Lung (tissue), 12 donors: ENCODE results near the gene CTPS1. TPM values are rescaled to one million over a fixed set of nuclear protein-coding genes. Genes with fewer than 3 reads are reported as not detected.

Experiments used
- ATAC-seq: fragments of 200-7000 bp; cut with Tn5 transposase; one replicate; pipeline ENCODE4 v1.9.1; 2020; ENCODE audit warnings: moderate number of reproducible peaks; ENCODE audit not compliant: insufficient read depth, low FRiP score
- DNase-seq, 3 donors: peaks; one replicate each; pipeline ENCODE4 v3.0.0-alpha.2; 2013 to 2017
- H3K27ac ChIP-seq, 2 donors: one replicate each; pipeline ENCODE4 v1.5.1; 2013; ENCODE audit warnings: mild to moderate bottlenecking in 2 of 2, moderate library complexity in 2 of 2, control low read depth in 1 of 2, inconsistent platforms in 1 of 2, low read depth in 1 of 2, low read length in 1 of 2
- H3K27me3 ChIP-seq, 3 donors: one replicate each; pipeline ENCODE4 v1.5.1; 2013; ENCODE audit warnings: low read length in 2 of 3; ENCODE audit not compliant: control insufficient read depth in 3 of 3, insufficient read depth in 3 of 3
- H3K36me3 ChIP-seq, 4 donors: one replicate each; pipeline ENCODE4 v1.5.1; 2013; ENCODE audit warnings: low read length in 4 of 4, mild to moderate bottlenecking in 1 of 4, moderate library complexity in 1 of 4; ENCODE audit not compliant: control insufficient read depth in 4 of 4, insufficient read depth in 4 of 4
- H3K4me1 ChIP-seq, 5 donors: one replicate each; pipeline ENCODE4 v1.5.1; 2013; ENCODE audit warnings: low read length in 5 of 5, mild to moderate bottlenecking in 2 of 5, moderate library complexity in 1 of 5; ENCODE audit not compliant: control insufficient read depth in 5 of 5, insufficient read depth in 5 of 5
- H3K4me3 ChIP-seq: one replicate; pipeline ENCODE4 v1.5.1; 2013; ENCODE audit warnings: mild to moderate bottlenecking, control low read depth, moderate library complexity
- H3K9ac ChIP-seq, 2 donors: one replicate each; pipeline ENCODE4 v1.5.1; 2013; ENCODE audit warnings: low read length in 2 of 2, control low read depth in 1 of 2; ENCODE audit not compliant: insufficient read depth in 1 of 2
- H3K9me3 ChIP-seq, 4 donors: one replicate each; pipeline ENCODE4 v1.5.1; 2013; ENCODE audit warnings: low read length in 3 of 4, mild to moderate bottlenecking in 1 of 4, moderate library complexity in 1 of 4; ENCODE audit not compliant: control insufficient read depth in 4 of 4, insufficient read depth in 3 of 4
- WGBS, 2 donors: extraction: QIAGEN DNeasy Blood & Tissue Kit; methylation state at CpG; one replicate each; pipeline ENCODE4 v1.1.7; 2013; 5-methylcytosine and 5-hydroxymethylcytosine counted together
- polyA plus RNA-seq, 2 donors: library from polyadenylated mRNA; stranded (reverse); fragments of 200-250 nt; gene quantifications; one replicate each; pipeline ENCODE4 v1.2.1, GENCODE V29; 2013
- total RNA-seq, 2 donors: library from RNA; depleted of rRNA in 1 of 2; stranded (reverse); fragments of >200 nt in 1 of 2; gene quantifications; one replicate each; pipeline ENCODE4 v1.2.1, GENCODE V29; 2014 to 2021
- TF ChIP-seq, protein P1 (sequence below): IDR thresholded peaks from 2 replicates; pipeline ENCODE4 v1.5.1; 2012; ENCODE audit warnings: mild to moderate bottlenecking; ENCODE audit errors: control extremely low read depth, extremely low read depth
- donor health status: control.
- donor health status: control.
- donor health status: Bipolar disorder and iron deficiency.
- donor health status: healthy.
- donor health status: DM: yes; HTN: yes; CAD: no.

Gene CTPS1
- total and polyA plus RNA-seq, 4 donors = 10.6 to 26.0 (median 19.5) TPM

DNA sequence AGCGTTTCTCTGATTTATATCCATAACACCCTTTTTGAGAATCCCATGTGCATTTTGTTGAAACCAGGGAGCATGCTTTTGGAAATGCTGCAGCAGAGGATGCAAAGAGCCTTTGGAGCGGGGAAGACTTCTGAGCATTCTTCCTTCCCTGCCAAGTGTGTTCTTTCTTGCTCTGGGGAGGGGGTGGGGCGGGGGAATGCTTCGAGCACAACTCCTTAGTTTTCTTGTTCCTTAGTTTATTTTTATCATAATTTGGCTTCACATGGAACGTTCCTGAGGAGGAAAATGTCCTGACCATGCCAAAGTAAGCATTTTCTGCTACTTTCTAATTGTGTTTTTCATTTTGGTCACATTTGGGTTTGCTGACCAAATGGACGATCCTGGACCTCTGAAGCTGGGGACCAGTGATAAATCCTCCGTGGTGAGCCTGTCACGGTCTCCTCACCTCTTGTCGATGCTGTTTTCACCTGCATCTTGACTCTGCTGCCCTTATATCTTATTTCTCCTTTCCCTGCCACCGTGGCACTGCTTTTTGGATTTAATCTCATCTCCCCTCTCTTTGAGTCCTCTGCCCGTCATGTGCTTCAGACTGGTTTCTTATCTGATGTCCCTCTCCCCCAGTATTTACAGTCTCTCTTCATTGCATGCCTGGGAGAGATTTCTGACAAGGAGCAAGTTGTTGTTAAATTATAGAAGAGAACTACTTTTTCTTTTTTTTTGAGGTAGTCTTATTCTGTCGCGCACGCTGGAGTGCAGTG is 2.4 kb downstream of the CTPS1 start:
- no peak overlapping the region for H3K27ac ChIP-seq
- ATAC-seq = no peak
- TF ChIP-seq, protein P1, sequence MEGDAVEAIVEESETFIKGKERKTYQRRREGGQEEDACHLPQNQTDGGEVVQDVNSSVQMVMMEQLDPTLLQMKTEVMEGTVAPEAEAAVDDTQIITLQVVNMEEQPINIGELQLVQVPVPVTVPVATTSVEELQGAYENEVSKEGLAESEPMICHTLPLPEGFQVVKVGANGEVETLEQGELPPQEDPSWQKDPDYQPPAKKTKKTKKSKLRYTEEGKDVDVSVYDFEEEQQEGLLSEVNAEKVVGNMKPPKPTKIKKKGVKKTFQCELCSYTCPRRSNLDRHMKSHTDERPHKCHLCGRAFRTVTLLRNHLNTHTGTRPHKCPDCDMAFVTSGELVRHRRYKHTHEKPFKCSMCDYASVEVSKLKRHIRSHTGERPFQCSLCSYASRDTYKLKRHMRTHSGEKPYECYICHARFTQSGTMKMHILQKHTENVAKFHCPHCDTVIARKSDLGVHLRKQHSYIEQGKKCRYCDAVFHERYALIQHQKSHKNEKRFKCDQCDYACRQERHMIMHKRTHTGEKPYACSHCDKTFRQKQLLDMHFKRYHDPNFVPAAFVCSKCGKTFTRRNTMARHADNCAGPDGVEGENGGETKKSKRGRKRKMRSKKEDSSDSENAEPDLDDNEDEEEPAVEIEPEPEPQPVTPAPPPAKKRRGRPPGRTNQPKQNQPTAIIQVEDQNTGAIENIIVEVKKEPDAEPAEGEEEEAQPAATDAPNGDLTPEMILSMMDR = no peak
- peaks cover 3 to 8% (median 5%) of the 10 kb centered on the region in 4 donors for H3K36me3 ChIP-seq
- H3K27me3 ChIP-seq = no peaks in the 10 kb centered on the region
- peaks cover 6 to 31% (median 16%) of the 10 kb centered on the region in 5 donors for H3K4me1 ChIP-seq
- no peak overlapping the region for H3K9ac ChIP-seq
- WGBS, 2 donors = 61 to 78% methylated on average over 14 of the region's 14 CpGs
- DNase-seq = peak; percentile 42 to 70 (median 60)
- H3K4me3 ChIP-seq = no peak overlapping the region
- no peaks in the 10 kb centered on the region for H3K9me3 ChIP-seq

- H3K4me3 ChIP-seq = no peak overlapping the region
- 56 to 93% methylated on average over 1 of the region's 1 CpG for WGBS, 2 donors
- TF ChIP-seq, protein P1 = no peak
- peaks cover 4 to 14% (median 10%) of the 10 kb centered on the region in 4 donors for H3K36me3 ChIP-seq
- no peaks in the 10 kb centered on the region for H3K9me3 ChIP-seq
- DNase-seq (no peak), ATAC-seq (no peak)
- H3K27me3 ChIP-seq = no peaks in the 10 kb centered on the region
- H3K9ac ChIP-seq = no peak overlapping the region
- no peak overlapping the region for H3K27ac ChIP-seq
- H3K4me1 ChIP-seq = peaks cover 6 to 31% (median 16%) of the 10 kb centered on the region in 5 donors
Observed at GRCh38 chr1:40982721-40983120, 3.2 kb downstream of the CTPS1 start.

GRCh38 chr1:40983286-40983685 is 3.8 kb downstream of the CTPS1 start:
- 91 to 94% methylated on average over 1 of the region's 1 CpG for WGBS, 2 donors
- no peak overlapping the region for H3K9ac ChIP-seq
- peaks cover 6 to 31% (median 16%) of the 10 kb centered on the region in 5 donors for H3K4me1 ChIP-seq
- TF ChIP-seq, protein P1 = no peak
- no peaks in the 10 kb centered on the region for H3K27me3 ChIP-seq
- peaks cover 7 to 16% (median 12%) of the 10 kb centered on the region in 4 donors for H3K36me3 ChIP-seq
- H3K27ac ChIP-seq = no peak overlapping the region
- DNase-seq (no peak), ATAC-seq (no peak)
- no peaks in the 10 kb centered on the region for H3K9me3 ChIP-seq
- H3K4me3 ChIP-seq = no peak overlapping the region
